ENCODE results near the gene ALDH1A3. TPM values are rescaled to one million over a fixed set of nuclear protein-coding genes. Genes with fewer than 3 reads are reported as not detected.

ALDH1A3 gene
- total RNA-seq, 2 experiments from 2014 or later: not detected

GRCh38 chr15:100880139-100880896 is 687 bp downstream of the ALDH1A3 start:
- CTCF ChIA-PET: interaction anchor here (2.4 kb wide), 1 partner anchor 8 kb away, joined by 12 read pairs; no protein-coding TSS in a partner anchor
- POLR2A ChIA-PET: no interaction called here

GRCh38 chr15:100880897-100881242 is 1.2 kb downstream of the ALDH1A3 start:
- POLR2A ChIA-PET: no interaction called here
- CTCF ChIA-PET: interaction anchor here (2.4 kb wide), 1 partner anchor 8 kb away, joined by 12 read pairs; no protein-coding TSS in a partner anchor

- CTCF ChIA-PET: interaction anchor here (2.4 kb wide), 1 partner anchor 9 kb away, joined by 12 read pairs; no protein-coding TSS in a partner anchor
Measured at GRCh38 chr15:100881573-100882336, 2.1 kb downstream of the ALDH1A3 start.

GRCh38 chr15:100885116-100885515 is 5.5 kb downstream of the ALDH1A3 start:
- POLR2A ChIA-PET: no interaction called here
- CTCF ChIA-PET: no interaction called here

More at GRCh38 chr15:100881573-100882336, 2.1 kb downstream of the ALDH1A3 start:
- POLR2A ChIA-PET: no interaction called here

GRCh38 chr15:100885811-100886210 is 6.2 kb downstream of the ALDH1A3 start:
- POLR2A ChIA-PET: no interaction called here
- CTCF ChIA-PET: interaction anchor here (0.5 kb wide), 1 partner anchor 47 kb away, joined by 3 read pairs; no protein-coding TSS in a partner anchor

GRCh38 chr15:100887211-100887913 is 7.7 kb downstream of the ALDH1A3 start:
- ChIA-PET POLR2A (no interaction called here), CTCF (no interaction called here)

GRCh38 chr15:100889385-100890050 is 9.9 kb downstream of the ALDH1A3 start:
- CTCF ChIA-PET: no interaction called here

GRCh38 chr15:100890051-100890720 is 10.6 kb downstream of the ALDH1A3 start:
- ChIA-PET POLR2A (no interaction called here), CTCF (no interaction called here)

More at GRCh38 chr15:100889385-100890050, 9.9 kb downstream of the ALDH1A3 start:
- POLR2A ChIA-PET: no interaction called here

GRCh38 chr15:100890850-100891249 is 11.2 kb downstream of the ALDH1A3 start:
- POLR2A ChIA-PET: no interaction called here
- CTCF ChIA-PET: no interaction called here

GRCh38 chr15:100891307-100892012 is 11.8 kb downstream of the ALDH1A3 start:
- ChIA-PET POLR2A (no interaction called here), CTCF (interaction anchor here (1.1 kb wide), 1 partner anchor 27 kb away, joined by 3 read pairs; no protein-coding TSS in a partner anchor)

- POLR2A ChIA-PET: no interaction called here
- CTCF ChIA-PET: interaction anchor here (1.1 kb wide), 1 partner anchor 26 kb away, joined by 3 read pairs; no protein-coding TSS in a partner anchor
Measured at GRCh38 chr15:100892013-100892355, 12.4 kb downstream of the ALDH1A3 start.

GRCh38 chr15:100893261-100893963 is 13.8 kb downstream of the ALDH1A3 start:
- ChIA-PET CTCF (no interaction called here), POLR2A (no interaction called here)

GRCh38 chr15:100893964-100894295 is 14.3 kb downstream of the ALDH1A3 start:
- CTCF ChIA-PET: no interaction called here
- POLR2A ChIA-PET: no interaction called here

- CTCF ChIA-PET: no interaction called here
- POLR2A ChIA-PET: interaction anchor here (0.6 kb wide), 1 partner anchor 166 kb away, joined by 3 read pairs; no protein-coding TSS in a partner anchor
Measured at GRCh38 chr15:100895721-100896120, 16.1 kb downstream of the ALDH1A3 start.

GRCh38 chr15:100897221-100898151 is 17.9 kb downstream of the ALDH1A3 start:
- POLR2A ChIA-PET: no interaction called here
- CTCF ChIA-PET: interaction anchor here (1.3 to 1.4 kb wide), 2 partner anchors 25 to 111 kb away, joined by 5 read pairs; no protein-coding TSS in a partner anchor

GRCh38 chr15:100898152-100898490 is 18.5 kb downstream of the ALDH1A3 start:
- CTCF ChIA-PET: interaction anchor here (1.4 kb wide), 1 partner anchor 25 kb away, joined by 5 read pairs; no protein-coding TSS in a partner anchor
- POLR2A ChIA-PET: no interaction called here
